Right ventricle myocardium inferior (tissue), 1 donor: ENCODE measurements around the gene TRAFD1. TPM values are rescaled to one million over a fixed set of nuclear protein-coding genes. Genes with fewer than 3 reads are reported as not detected.
"Not testable (repeated sequence)": the region's sequence is repeated elsewhere in the genome, so short reads cannot be mapped to it uniquely, and the experiment has no call there.

Source experiments
- ATAC-seq: fragments of 200-7000 bp; cut with Tn5 transposase; one replicate; pipeline ENCODE4 v1.9.1; 2020; ENCODE audit warnings: mild to moderate bottlenecking, moderate library complexity
- DNase-seq: peaks from one replicate; pipeline ENCODE4 v3.0.0; 2021; ENCODE audit errors: missing footprints
- intact Hi-C: fragments of 100-400 bp; cut with DNase I; formaldehyde crosslinking; loops from one replicate; pipeline ENCODE4 v1.11.0; 2022
- long read RNA-seq: library from polyadenylated mRNA; unstranded; transcript quantifications from one replicate; pipeline ENCODE4 v2.0.0, GENCODE V29; 2021
- total RNA-seq: library from RNA; stranded (reverse); fragmentation: NEBNext Ultra II Directional; extraction: Animal tissue kit (Norgen Biotek cat#: 25700); gene quantifications from one replicate; pipeline ENCODE4 v1.2.1, GENCODE V29; 2021
- donor health status: DM: no; HTN: yes; CAD: no; lungs with severe emphysema.

Gene TRAFD1, protein sequence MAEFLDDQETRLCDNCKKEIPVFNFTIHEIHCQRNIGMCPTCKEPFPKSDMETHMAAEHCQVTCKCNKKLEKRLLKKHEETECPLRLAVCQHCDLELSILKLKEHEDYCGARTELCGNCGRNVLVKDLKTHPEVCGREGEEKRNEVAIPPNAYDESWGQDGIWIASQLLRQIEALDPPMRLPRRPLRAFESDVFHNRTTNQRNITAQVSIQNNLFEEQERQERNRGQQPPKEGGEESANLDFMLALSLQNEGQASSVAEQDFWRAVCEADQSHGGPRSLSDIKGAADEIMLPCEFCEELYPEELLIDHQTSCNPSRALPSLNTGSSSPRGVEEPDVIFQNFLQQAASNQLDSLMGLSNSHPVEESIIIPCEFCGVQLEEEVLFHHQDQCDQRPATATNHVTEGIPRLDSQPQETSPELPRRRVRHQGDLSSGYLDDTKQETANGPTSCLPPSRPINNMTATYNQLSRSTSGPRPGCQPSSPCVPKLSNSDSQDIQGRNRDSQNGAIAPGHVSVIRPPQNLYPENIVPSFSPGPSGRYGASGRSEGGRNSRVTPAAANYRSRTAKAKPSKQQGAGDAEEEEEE
- 20.7 TPM for total RNA-seq
- long read RNA-seq, transcript TRAFD1-202 (12 exons, 2,697 nt) = major isoform, 11 of 15 reads
- long read RNA-seq, partial matches to known transcripts = 2 of 15 reads
- long read RNA-seq, other reads (novel, unspliced or antisense) = 2 of 15 reads

DNA sequence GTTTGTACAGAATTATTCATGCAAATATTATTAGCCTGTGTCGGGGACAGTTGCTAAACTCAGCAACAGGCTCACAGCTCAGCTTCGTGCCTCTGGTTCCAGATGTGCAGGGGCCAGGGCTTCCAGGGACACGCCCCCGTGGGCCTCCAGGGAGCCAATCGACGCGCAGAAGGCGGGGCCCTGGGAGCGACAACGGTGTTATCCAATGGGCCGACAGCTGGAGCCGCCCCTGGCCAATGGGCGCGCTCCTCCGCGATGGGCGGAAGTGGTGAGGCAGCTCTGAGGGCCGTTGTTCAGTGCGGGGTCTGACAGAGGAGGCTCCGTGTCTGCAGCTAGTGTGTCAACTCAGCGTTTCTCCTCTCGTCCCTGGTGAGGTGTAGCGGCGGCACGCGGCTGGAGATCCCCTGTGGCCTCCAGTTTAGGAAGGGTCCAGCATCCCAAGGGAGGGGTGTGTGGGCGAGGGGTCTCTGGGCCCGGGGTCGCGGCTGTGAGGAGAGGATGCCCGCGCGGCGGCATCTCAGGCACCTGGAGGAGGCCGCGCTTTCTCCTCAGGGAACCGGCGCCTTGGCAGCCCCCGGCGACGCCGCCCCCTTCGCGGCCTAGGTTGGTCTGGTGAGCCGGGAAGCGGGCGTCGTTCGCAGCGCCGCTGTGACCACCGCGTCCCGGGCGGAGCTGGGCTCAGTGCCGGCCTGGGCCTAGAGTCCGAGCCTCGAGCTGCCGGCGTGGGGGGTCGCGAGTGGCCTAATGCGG, at the start of gene TRAFD1:
TRAFD1 (plus strand) TSS at position 311 of the 750 bp plus-strand sequence. CDS start 4,963 bp downstream, outside the sequence.
- intact Hi-C loops = loop anchor here (1.0 to 10.0 kb wide), 2 partner anchors 17 to 259 kb away; partner anchors contain the start of genes HECTD4 and NAA25

DNA sequence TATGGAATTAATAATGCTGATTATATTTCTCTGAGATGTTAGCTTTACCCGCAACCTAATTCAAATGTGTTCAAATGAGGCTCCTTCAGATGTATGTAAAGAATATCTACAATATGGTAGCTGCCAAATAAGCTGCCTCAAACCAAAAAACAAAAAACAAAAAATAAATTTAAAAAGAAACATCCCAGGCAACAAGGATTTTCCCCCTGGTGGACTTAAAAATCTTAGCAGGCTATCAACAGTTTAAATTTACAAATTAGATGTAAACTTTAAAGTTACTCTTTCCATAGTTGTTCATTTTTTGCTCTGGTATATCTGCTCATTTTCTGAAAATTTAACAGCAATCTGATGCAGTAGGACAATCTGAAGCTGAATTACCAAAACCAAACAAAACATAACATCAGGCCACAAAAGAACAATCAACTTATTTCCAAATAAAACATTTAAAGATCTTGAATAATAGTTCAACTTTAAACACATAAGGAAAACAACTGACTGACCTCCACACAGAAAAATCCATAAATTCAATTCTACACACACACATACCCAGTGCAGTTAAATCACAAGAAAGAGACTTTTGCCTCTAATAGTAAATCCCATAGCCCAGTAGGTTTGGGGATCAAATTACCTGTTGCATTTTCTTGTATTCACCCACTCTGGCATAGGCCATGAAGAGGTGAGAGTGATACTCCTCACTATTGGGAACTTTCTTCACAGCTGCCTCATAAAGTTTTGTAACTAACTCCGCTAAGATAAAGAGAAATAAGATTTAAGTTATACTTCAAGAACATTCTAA, 38.1 kb upstream of the TRAFD1 start:
- intact Hi-C loops = no loop called here
- ATAC-seq (no peak), DNase-seq (no peak)

More for the DNA sequence above, at the start of gene TRAFD1:
- ATAC-seq = peak; percentile 98
- DNase-seq = peak; percentile 98

DNA sequence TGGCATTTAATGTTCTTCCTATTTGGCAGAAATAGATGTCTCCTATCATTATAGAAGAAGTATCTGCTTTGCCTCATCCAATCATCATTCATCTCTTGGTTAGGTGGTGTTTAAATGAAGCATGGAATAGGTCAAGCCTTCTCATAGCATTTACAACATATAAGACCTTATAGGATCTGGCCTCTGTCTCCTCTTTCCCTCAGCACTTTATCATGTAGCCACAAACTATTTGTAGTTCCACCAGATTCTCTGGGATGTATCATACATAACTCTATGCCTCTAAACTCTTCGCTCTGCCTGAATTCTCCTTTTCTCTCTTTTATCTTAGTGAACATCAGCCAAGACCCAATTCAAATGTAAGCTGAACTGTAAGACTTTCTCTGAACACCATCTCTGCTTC, 37.5 kb upstream of the TRAFD1 start:
- DNase-seq (no peak), ATAC-seq (no peak)
- intact Hi-C loops = no loop called here

DNA sequence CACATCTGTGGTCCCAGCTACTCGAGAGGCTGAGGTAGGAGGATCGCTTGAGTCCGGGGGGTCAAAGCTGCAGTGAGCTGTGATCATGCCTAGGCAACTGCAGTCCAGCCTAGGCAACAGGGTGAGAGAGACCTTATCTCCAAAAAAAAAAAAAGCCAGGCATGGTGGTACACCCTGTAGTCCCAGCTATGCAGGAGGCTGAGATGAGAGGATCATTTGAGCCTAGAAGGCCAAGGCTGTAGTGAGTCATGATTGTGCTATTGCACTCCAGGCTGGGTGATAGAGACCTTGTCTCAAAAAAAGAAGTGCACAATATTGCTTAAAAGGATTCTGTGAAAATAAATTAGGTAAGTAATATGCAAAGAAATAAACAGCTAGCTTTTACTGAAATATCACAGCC, 33.8 kb upstream of the TRAFD1 start:
- ATAC-seq (no peak), DNase-seq (no peak)
- intact Hi-C loops = no loop called here

DNA sequence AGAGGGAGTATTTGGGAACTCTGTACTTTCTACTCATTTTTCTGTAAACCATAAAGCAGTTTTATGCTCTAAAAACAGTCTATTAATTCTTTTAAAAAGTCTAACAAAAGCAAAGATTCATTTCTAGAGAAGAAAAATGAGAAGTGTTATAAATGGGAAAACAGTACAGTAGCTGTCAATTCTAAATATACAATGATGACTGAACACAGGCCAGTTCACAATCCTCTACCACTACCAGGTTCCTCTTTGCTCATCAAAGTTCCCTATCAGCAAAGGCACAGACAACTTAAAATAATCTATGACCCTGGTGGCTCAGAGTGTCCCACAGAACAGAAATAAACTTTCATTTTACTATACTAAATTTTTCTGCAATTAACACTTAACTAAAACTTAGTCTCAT, 29.3 kb upstream of the TRAFD1 start:
- no peak for DNase-seq
- intact Hi-C loops = no loop called here
- no peak for ATAC-seq

DNA sequence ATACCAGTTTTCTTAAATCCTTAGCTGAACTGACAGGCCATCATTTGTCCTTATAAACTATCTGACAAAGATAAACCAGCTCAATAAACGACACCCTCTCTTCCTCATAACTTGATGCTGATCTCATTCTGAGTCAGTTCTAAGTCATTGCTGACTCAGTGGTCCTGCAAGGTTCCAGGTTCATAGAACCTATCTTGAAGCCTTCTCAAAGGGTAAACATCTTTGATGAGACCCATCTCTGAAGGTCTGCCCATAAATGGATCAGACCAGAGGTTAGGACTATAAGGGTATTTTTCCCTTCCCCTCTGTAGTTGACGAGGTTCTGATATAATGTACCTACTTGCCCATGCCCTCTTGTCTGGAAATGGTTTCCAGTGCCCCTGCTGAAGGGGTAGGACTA, 28.7 kb upstream of the TRAFD1 start:
- DNase-seq (no peak), ATAC-seq (no peak)
- intact Hi-C loops = no loop called here

DNA sequence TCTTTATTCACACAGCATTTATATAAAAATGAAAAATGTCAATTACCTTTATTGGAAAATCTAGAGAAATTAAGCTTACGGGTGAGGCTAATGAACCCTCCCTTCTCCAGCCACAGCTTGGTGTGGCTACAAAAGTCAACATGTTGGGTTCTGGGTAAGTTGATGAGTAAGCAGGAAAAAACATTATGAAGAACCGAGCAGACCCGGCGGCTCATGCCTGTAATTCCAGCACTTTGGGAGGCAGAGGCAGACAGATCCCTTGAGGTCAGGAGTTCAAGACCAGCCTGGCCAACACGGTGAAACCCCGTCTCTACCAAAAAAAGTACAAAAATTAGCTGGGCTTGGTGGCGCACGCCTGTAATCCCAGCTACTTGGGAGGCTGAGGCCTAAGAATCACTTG, 27.7 kb upstream of the TRAFD1 start:
- DNase-seq (no peak), ATAC-seq (no peak)
- intact Hi-C loops = no loop called here

DNA sequence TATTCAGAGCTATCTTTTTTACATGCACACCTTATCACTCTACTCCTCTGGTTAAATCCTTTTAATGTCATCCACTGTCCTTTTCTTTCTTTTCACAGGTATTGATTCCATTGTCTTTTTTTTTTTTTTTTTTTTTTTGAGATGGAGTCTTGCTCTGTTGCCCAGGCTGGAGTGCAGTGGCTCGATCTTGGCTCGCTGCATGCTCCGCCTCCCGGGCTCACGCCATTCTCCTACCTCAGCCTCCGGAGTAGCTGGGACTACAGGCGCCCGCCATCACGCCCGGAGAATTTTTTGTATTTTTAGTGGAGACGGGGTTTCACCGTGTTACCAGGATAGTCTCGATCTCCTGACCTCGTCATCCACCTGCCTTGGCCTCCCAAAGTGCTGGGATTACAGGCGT, 24.9 kb upstream of the TRAFD1 start:
- ATAC-seq, intact Hi-C loops, DNase-seq: not testable (repeated sequence)

DNA sequence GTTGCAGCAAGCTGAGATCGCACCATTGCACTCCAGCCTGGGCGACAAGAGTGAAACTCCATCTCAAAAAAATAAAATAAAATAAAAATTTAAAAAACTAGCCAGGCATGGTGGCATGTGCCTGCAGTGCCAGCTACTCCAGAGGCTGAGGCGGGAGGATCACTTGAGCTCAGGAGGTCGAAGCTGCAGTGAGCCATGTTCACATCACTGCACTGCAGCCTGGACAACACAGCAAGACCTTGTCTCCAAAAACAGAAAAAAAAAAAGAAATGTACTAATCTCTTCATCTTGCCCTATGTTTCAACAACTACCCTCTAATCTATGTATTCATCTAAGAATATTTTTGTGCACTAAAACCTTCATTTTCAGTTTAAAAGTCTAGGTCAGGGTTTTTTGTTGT, 23.2 kb upstream of the TRAFD1 start:
- DNase-seq (no peak), ATAC-seq (no peak)
- intact Hi-C loops = no loop called here

DNA sequence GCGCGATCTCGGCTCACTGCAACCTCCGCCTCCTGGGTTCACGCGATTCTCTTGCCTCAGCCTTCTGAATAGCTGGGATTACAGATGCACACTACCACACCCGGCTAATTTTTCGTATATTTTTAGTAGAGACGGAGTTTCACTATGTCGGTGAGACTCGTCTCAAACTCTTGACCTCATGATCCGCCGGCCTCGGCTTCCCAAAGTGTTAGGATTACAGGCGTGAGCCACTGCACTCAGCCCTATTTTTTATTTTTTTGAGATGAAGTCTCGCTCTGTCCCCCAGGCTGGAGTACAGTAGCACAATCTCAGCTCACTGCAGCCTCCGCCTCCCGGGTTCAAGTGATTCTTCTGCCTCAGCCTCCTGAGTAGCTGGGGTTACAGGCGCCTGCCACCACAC, 22.6 kb upstream of the TRAFD1 start:
- intact Hi-C loops, DNase-seq, ATAC-seq: not testable (repeated sequence)

DNA sequence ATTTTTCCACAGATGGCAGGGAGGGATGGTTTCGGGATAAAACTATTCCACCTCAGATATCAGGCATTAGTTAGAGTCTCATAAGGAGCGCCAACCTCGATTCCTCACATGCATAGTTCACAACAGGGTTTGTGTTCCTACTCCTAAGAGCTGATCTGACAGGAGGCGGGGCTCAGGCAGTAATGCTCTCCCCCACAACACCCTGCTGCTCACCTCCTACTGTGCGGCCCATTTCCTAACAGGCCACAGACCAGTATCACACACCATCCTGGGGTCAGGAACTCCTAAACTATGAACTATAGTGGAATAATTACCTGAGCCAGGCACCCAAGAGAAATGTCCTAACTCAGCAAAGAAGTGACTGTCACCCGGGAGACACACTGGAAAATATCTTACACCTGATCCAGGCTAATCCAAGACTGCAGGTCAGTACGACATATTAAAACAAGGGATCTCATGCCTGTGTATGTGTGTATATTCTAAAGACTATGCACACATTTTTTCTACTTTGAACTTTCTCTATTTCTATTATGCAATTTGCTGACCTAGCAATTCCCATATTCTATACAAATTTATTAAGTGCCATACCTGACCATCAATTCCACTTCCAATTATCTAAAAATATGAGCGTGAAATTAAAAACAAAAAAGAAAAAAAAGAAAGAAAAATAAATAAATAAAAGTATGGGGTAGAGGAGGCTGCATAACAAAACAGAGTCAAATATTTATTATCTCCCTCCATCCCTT, 21.4 kb upstream of the TRAFD1 start:
- no peak for DNase-seq
- no peak for ATAC-seq
- intact Hi-C loops = no loop called here

DNA sequence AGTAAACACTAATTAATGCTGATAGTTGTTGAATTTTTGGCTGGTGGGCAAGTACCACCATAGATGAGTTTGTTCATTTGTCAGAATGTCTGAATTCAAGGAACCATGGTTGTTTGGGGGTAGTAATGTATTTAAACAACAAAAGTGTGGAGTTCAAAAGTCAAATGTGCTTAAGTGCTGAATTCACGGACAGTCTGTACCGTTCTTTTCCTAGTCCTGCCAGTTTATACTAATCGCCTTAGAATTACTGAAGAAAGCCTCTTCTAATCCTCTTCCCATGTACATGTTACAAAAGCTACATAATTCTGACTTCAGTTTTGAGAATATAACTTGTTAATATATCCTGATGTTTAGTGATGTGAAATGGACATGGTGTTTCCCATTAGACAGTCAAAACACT, 19.5 kb upstream of the TRAFD1 start:
- DNase-seq (no peak), ATAC-seq (no peak)
- intact Hi-C loops = no loop called here

DNA sequence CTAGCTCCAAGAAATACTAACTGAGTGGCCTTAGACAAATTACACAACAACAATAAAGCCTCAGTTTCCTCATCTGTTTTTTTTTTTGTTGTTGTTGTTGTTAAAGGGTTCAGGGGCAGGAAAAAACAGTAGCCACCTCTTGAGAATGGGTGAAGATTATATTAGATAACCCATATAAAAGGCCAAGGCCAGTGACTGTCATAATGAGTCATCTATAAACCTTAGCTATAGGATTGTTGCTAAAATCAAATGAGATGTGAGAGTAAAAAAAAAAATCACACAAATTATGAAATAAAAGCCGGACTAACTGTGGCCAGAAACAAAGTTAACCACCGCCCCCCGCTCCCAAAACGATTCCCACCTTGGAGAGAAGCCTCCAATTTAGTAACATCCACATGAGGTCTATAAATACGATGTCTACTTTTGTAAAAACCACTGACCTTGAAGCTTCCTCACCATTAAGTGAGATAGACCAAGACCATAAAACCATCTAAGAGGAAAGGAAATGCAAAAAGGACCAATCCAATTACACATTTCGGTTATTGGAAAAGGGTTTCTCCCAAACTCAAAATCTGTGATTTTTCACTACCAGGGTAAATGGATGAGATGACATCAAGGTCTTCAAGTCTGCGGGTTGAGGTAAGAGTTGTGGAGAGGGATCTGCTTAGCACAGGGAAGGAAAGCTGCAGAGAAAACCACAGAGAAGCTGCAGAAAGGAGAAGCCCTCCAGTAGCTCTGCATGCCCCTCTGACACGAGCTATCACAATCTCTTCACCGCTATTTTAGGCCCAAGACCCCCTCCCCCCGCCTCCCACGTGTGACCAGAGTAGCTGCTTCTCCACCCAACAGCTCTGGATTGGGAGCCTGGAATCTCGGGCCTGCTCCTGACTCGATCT, 17.8 kb upstream of the TRAFD1 start:
- ATAC-seq (no peak), DNase-seq (no peak)
- intact Hi-C loops = loop anchor here (1.0 kb wide), 1 partner anchor 18 kb away; the partner anchor contains the start of gene TRAFD1

DNA sequence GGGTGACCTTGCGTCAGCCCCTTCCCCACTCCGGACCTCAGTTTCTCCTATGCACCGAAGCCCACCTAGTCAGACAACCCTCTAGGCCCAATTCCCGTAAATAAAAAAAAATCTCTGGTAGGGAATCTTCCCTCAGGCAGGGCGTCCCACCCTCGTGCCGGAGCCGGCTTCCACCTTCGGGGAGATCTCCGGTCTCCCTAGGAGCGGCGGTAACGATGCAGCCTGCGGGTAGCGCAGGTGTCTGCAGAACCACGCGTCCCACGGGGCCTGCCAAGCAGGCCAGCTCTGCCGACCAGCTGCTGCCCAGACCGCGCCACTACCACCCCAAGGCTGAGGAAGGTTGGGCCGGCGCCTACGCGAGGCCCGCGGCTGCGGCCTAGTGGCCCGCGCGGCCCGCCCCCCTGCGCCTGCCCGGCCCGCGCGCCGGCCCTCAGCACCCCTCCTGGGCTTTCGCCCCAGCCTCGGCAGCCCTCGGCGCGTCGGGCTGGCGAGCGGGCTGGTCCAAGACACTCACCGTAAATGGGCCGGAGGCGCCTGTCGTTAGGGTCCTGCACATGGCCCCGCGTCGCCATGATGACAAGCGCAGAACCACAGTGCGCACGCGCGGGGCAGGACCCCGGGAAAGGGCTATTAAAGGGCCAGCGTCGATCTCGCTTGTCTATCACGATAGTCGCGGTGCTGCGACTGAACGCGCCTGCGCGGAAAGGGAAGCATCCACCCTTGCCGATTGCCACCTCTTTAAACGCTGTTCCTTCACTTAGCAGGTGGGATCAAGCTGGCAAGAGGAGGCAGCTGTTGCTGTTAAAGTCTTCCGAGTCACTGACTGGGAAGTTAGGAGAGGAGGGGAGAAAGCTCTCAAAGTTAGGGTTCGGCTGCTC, 16.9 kb upstream of the TRAFD1 start, which contains the start of gene NAA25:
NAA25 (minus strand) TSS at position 582 of the 878 bp plus-strand sequence; CDS start at position 572, 10 bp downstream.
- intact Hi-C loops = loop anchor here (1.0 kb wide), 1 partner anchor 17 kb away; the partner anchor contains the start of gene TRAFD1
- DNase-seq (peak; percentile 97), ATAC-seq (peak; percentile 94)

DNA sequence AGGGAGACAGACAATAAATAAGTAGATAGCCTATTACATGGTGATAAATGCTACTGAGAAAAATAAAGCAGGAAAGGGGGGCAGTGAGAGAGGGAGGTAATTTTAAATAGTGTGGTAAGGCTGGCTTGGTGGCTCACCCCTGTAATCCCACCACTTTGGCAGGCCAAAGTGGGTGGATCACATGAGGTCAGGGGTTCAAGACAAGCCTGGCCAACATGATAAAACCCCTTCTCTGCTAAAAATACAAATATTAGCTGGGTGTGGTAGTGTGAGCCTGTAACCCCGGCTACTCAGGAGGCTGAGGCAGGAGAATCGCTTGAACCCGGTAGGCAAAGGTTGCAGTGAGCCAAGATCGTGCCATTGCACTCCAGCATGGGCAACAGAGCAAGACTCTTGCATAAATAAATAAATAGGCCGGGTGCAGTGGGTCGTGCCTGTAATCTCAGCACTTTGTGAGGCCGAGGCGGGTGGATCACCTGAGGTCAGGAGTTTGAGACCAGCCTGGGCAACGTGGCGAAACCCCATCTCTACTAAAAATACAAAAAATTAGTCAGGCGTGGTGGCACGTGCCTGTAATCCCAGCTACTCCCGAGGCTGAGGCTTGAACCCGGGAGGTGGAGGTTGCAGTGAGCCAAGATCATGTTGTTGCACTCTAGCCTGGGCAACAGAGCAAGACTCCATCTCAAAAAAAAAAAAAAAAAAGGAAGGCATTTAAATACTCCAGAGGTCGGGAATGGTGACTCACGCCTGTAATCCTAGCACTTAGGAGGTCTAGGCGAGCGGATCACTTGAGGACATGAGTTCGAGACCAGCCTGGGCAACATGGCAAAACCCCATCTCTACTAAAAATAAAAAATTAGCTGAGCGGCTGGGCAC, 14.3 kb upstream of the TRAFD1 start:
- ATAC-seq, DNase-seq, intact Hi-C loops: not testable (repeated sequence)
